Small intestine (tissue), 7 donors: ENCODE data around the gene IVNS1ABP. TPM values are rescaled to one million over a fixed set of nuclear protein-coding genes. Genes with fewer than 3 reads are reported as not detected.

Experiments used
- DNase-seq, 2 donors: peaks; one replicate each; pipeline versions ENCODE4 v3.0.0 to v3.0.0-alpha.2; 2013
- FAIRE-seq: peaks from 2 replicates; lab custom pipeline; 2012; peaks lifted over from hg19 to GRCh38; lab: Jason Lieb, UNC
- H3K27ac ChIP-seq, 3 donors: one replicate each; pipeline ENCODE4 v1.5.1; 2013; ENCODE audit warnings: low read length in 2 of 3, mild to moderate bottlenecking in 2 of 3, control low read depth in 1 of 3, inconsistent platforms in 1 of 3, low read depth in 1 of 3, moderate library complexity in 1 of 3
- H3K27me3 ChIP-seq, 3 donors: one replicate each; pipeline ENCODE4 v1.6.1; 2013; ENCODE audit warnings: low read length in 3 of 3, inconsistent platforms in 1 of 3; ENCODE audit not compliant: control insufficient read depth in 3 of 3, insufficient read depth in 3 of 3
- H3K36me3 ChIP-seq, 3 donors: one replicate each; pipeline ENCODE4 v1.6.1; 2013; ENCODE audit warnings: low read length in 3 of 3, inconsistent platforms in 1 of 3, low read depth in 1 of 3, mild to moderate bottlenecking in 1 of 3, moderate library complexity in 1 of 3; ENCODE audit not compliant: control insufficient read depth in 3 of 3, insufficient read depth in 2 of 3
- H3K4me1 ChIP-seq, 3 donors: one replicate each; pipeline ENCODE4 v1.6.1; 2013; ENCODE audit warnings: low read length in 2 of 3, inconsistent platforms in 1 of 3, low read depth in 1 of 3, mild to moderate bottlenecking in 1 of 3, moderate library complexity in 1 of 3; ENCODE audit not compliant: control insufficient read depth in 3 of 3, insufficient read depth in 2 of 3
- H3K4me3 ChIP-seq, 3 donors: one replicate each; pipeline ENCODE4 v1.5.1; 2013; ENCODE audit warnings: low read length in 3 of 3, control low read depth in 1 of 3, inconsistent platforms in 1 of 3, low read depth in 1 of 3, mild to moderate bottlenecking in 1 of 3, moderate library complexity in 1 of 3
- H3K9me3 ChIP-seq, 2 donors: one replicate each; pipeline ENCODE4 v1.6.1; 2013; ENCODE audit warnings: low read depth in 1 of 2, low read length in 1 of 2; ENCODE audit not compliant: control insufficient read depth in 2 of 2, insufficient read depth in 1 of 2
- WGBS, 3 donors: extraction: QIAGEN DNeasy Blood & Tissue Kit; methylation state at CpG; one replicate each; pipeline ENCODE4 v1.1.7; 2013; 5-methylcytosine and 5-hydroxymethylcytosine counted together
- polyA plus RNA-seq, 4 donors: library from polyadenylated mRNA; stranded (reverse) in 3 of 4; unstranded in 1 of 4; fragments of 200-250 nt in 3 of 4; fragments of 120-200 nt in 1 of 4; gene quantifications; one replicate each; pipeline versions ENCODE4 v1.2.1 to v1.2.3, GENCODE V29; 2013
- donor health status: healthy with polysubstance abuse.
- donor health status: control.
- donor health status: control.
- donor health status: Bipolar disorder and iron deficiency.
- donor health status: healthy.

The IVNS1ABP gene
- polyA plus RNA-seq, 4 donors, result 39.2 to 199 (median 56.4) TPM

GRCh38 chr1:185342672-185343259 lies 25.7 kb upstream of the IVNS1ABP start:
- Histone ChIP-seq H3K36me3 (no peaks in the 10 kb centered on the region), H3K27ac (no peak overlapping the region), H3K27me3 (no peaks in the 10 kb centered on the region), H3K4me3 (no peak overlapping the region), H3K4me1 (no peaks in the 10 kb centered on the region), H3K9me3 (no peaks in the 10 kb centered on the region)
- FAIRE-seq, result no peak
- 85 to 88% (median 87%) methylated on average over 3 of the region's 3 CpGs for WGBS, 3 donors
- no peak for DNase-seq

GRCh38 chr1:185342017-185342416 lies 25.0 kb upstream of the IVNS1ABP start:
- Histone ChIP-seq H3K36me3 (no peaks in the 10 kb centered on the region), H3K27me3 (no peaks in the 10 kb centered on the region), H3K4me1 (no peaks in the 10 kb centered on the region), H3K9me3 (no peaks in the 10 kb centered on the region), H3K27ac (no peak overlapping the region), H3K4me3 (no peak overlapping the region)
- no peak for FAIRE-seq
- 90 to 100% (median 91%) methylated on average over 2 of the region's 2 CpGs for WGBS, 3 donors
- DNase-seq, result no peak

GRCh38 chr1:185341196-185341781 lies 24.2 kb upstream of the IVNS1ABP start:
- H3K4me1 ChIP-seq, result no peaks in the 10 kb centered on the region
- H3K27ac ChIP-seq, result no peak overlapping the region
- no peaks in the 10 kb centered on the region for H3K27me3 ChIP-seq
- FAIRE-seq, result no peak
- no peaks in the 10 kb centered on the region for H3K9me3 ChIP-seq
- no peaks in the 10 kb centered on the region for H3K36me3 ChIP-seq
- no peak overlapping the region for H3K4me3 ChIP-seq
- DNase-seq, result no peak

DNA sequence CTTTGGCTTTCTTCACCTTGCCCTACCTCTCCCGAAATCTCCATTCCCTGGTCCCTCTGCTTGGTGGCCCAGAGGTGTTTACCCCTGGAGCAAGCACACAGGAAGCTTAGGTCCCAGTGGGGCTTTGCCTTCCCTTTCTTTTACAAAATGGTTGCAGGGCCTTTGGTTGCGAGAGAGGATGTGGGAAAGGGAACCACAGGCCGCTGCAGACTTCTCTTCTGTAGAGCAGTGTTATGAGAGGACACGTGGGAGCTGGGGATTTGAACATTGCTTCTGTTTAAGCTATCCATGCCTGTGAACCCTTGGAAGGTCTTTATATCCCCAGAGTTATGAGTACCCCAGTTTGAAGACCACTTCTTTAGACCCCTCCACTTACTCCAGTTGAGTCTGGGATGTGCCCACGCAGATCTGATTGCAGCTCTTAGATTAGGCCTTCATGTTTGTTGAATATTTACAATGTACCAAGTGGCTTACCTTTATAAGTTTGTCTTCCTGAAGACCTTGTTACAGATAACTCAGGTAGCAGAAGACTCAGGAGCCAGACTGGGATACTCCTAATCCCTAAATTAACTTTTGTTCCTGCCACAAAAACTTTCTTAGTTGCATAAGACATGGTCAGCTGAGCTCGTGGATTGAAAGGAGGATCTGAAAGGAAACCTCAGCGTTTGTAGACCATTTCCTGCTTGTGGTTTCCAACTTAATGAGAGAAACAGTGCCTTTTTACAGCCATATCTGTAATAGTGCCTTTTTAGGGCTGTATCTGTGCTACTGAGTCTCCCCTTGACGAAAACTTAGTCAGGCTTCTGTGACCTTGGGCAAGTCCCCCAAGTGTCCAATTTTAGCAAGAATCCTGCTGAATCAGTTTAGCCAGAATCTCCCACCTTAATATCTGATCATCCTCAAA lies 21.9 kb upstream of the IVNS1ABP start:
- Histone ChIP-seq H3K4me1 (no peaks in the 10 kb centered on the region), H3K36me3 (no peaks in the 10 kb centered on the region), H3K27ac (peak overlapping the region in 1 of 3 donors; percentile 19), H3K9me3 (no peaks in the 10 kb centered on the region), H3K4me3 (no peak overlapping the region), H3K27me3 (no peaks in the 10 kb centered on the region)
- DNase-seq, result peak in 1 of 2 donors; percentile 60
- FAIRE-seq, result no peak
- WGBS, 3 donors, result 65 to 88% (median 68%) methylated on average over 8 of the region's 8 CpGs

GRCh38 chr1:185337246-185337645 lies 20.2 kb upstream of the IVNS1ABP start:
- H3K4me3 ChIP-seq, result no peak overlapping the region
- DNase-seq (no peak), FAIRE-seq (no peak)
- no peaks in the 10 kb centered on the region for H3K4me1 ChIP-seq
- no peaks in the 10 kb centered on the region for H3K27me3 ChIP-seq
- no peaks in the 10 kb centered on the region for H3K36me3 ChIP-seq
- 88 to 94% (median 94%) methylated on average over 4 of the region's 4 CpGs for WGBS, 3 donors
- H3K27ac ChIP-seq, result no peak overlapping the region
- no peaks in the 10 kb centered on the region for H3K9me3 ChIP-seq

GRCh38 chr1:185334182-185334581 lies 17.1 kb upstream of the IVNS1ABP start:
- no peak overlapping the region for H3K27ac ChIP-seq
- FAIRE-seq (no peak), DNase-seq (no peak)
- H3K36me3 ChIP-seq, result no peaks in the 10 kb centered on the region
- no peaks in the 10 kb centered on the region for H3K27me3 ChIP-seq
- 67 to 90% (median 88%) methylated on average over 4 of the region's 4 CpGs for WGBS, 3 donors
- H3K9me3 ChIP-seq, result no peaks in the 10 kb centered on the region
- H3K4me1 ChIP-seq, result no peaks in the 10 kb centered on the region
- no peak overlapping the region for H3K4me3 ChIP-seq

DNA sequence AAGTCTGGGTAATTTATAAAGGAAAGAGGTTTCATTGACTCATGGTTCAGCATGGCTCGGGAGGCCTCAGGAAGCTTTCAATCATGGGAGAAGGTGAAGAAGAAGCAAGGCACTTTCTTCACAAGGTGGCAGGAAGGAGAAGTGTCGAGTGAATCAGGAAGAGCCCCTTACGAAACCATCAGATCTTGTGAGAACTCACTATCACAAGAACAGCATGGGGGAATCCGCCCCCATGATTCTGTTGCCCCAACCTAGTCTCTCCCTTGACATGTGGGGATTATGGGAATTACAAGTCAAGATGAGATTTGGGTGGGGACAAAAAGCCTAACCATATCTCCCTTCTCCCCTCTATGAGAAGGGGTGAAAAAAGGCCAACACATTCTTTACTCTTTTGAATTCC lies 11.2 kb upstream of the IVNS1ABP start:
- Histone ChIP-seq H3K27me3 (no peaks in the 10 kb centered on the region), H3K36me3 (no peaks in the 10 kb centered on the region), H3K27ac (no peak overlapping the region), H3K4me3 (no peak overlapping the region), H3K4me1 (no peaks in the 10 kb centered on the region), H3K9me3 (no peaks in the 10 kb centered on the region)
- FAIRE-seq, result no peak
- DNase-seq, result no peak
- WGBS, 3 donors, result 89 to 96% (median 91%) methylated on average over 4 of the region's 4 CpGs

DNA sequence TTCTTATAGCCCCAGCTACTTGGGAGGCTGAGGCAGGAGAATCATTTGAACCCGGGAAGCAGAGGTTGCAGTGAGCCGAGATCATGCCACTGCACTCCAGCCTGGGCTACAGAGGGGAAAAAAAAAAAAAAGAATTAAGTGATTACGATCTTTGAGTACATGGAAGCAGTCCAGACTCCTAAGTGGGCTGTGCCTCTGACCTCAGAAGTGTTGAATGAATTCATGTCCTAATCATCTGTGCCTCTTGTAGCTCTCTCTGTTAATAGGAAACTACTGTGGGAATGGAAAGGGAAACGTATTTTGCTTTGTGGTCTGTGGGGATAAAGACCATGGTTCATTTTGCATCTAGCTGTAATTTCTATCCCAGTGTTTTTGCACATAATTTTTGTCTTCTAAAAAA lies 8.4 kb upstream of the IVNS1ABP start:
- FAIRE-seq, result no peak

More for the DNA sequence above, 8.4 kb upstream of the IVNS1ABP start:
- Histone ChIP-seq H3K27ac (no peak overlapping the region), H3K9me3 (no peaks in the 10 kb centered on the region), H3K4me1 (no peaks in the 10 kb centered on the region), H3K36me3 (no peaks in the 10 kb centered on the region), H3K27me3 (no peaks in the 10 kb centered on the region), H3K4me3 (no peak overlapping the region)
- 54 to 76% (median 65%) methylated on average over 4 of the region's 4 CpGs for whole genome bisulfite sequencing, 3 donors
- DNase-seq, result no peak
